Measurements from ENCODE around the gene RMC1.

DNA sequence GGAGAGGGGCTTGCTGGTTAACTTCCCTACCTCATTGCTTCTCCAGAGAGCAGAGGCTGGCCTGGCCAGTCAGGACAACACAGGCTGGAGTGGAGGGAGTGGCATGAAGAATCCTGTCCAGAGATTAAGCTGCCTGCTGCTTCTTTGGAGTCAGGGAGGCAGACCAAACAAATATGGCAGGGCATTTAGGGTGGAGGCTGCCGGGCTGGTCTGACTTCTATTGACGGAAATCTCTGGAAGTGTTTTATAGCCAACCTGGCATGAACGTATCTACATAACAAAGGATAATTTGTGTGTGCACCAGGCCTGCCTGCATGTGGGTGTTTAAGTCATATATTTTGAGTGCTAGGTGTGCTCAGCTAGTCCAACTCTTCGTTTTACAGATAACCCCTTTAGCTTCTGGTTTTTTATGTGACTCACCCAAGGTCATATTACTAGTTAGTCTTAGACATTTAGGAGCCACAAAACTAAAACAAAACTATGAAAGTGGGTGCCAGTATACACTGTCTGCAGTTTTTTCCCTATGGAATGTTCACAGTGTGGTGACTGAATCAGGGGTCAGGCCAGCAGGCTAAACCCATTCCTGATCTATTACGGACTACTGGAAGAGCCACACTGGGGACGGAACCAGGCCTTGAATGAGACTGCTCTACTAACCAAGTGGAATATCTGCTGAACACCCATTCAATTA lies 77.5 kb downstream of the RMC1 start:
- TF ChIP-seq CTCF (IDR thresholded peaks at IDR 0.05) (no peak), POLR2AphosphoS5 (IDR thresholded peaks at IDR 0.05) (no peak), POLR2A (IDR thresholded peaks at IDR 0.05) (no peak)

Data from breast epithelium (tissue), 3 donors.